Measurements from ENCODE around the gene CYP3A7. TPM values are rescaled to one million over a fixed set of nuclear protein-coding genes. Genes with fewer than 3 reads are reported as not detected.
A peak's percentile ranks its signal among the peaks of the same experiment; 100 is the strongest.

CYP3A7 gene
- total and polyA plus RNA-seq, 2 of the 13 experiments (the other 11 are each of a cell fraction or from before 2014, with no cell fraction given): 5.8 to 6.4 TPM

GRCh38 chr7:99679032-99679399 lies 56.0 kb downstream of the CYP3A7 start (continued):
- TF ChIP-seq ZNF639 (CRISPR knock-in tag; conservative IDR thresholded peaks at IDR 0.05) (no peak), ZBTB43 (CRISPR knock-in tag; conservative IDR thresholded peaks at IDR 0.05) (no peak), ZNF256 (CRISPR knock-in tag; conservative IDR thresholded peaks at IDR 0.05) (no peak), E2F1 (CRISPR knock-in tag; IDR thresholded peaks at IDR 0.05) (no peak), GATAD2A (CRISPR knock-in tag; IDR thresholded peaks at IDR 0.05) (peak; percentile 54; the same call in 1 of the 2 replicates), HCFC1 (IDR thresholded peaks at IDR 0.05; ENCODE audit: low read depth, low read length) (no peak), AGO1 (IDR thresholded peaks at IDR 0.05; ENCODE audit: low read depth, low read length, poor library complexity, severe bottlenecking) (no peak), FOXO1 (CRISPR knock-in tag; IDR thresholded peaks at IDR 0.05) (no peak; the same call in 1 of the 2 replicates), SMAD1 (CRISPR knock-in tag; IDR thresholded peaks at IDR 0.05; ENCODE audit: borderline replicate concordance, low read depth) (no peak), PHF21A (CRISPR knock-in tag; IDR thresholded peaks at IDR 0.05) (no peak; the same call in 1 of the 2 replicates), ARID2 (CRISPR knock-in tag; IDR thresholded peaks at IDR 0.05; ENCODE audit: borderline replicate concordance) (no peak), RORA (CRISPR knock-in tag; IDR thresholded peaks at IDR 0.05) (no peak), ZNF775 (CRISPR knock-in tag; IDR thresholded peaks at IDR 0.05; ENCODE audit: borderline replicate concordance) (no peak), CHCHD3 (CRISPR knock-in tag; IDR thresholded peaks at IDR 0.05) (no peak), MEIS1 (CRISPR knock-in tag; IDR thresholded peaks at IDR 0.05; ENCODE audit: borderline replicate concordance) (0 out of 2 replicates have a peak, but pooled peaks have one; percentile 43), ZNF670 (CRISPR knock-in tag; IDR thresholded peaks at IDR 0.05; ENCODE audit: borderline replicate concordance) (no peak), ZNF30 (CRISPR knock-in tag; IDR thresholded peaks at IDR 0.05) (no peak), TRIM24 (CRISPR knock-in tag; IDR thresholded peaks at IDR 0.05) (no peak), KLF16 (CRISPR knock-in tag; IDR thresholded peaks at IDR 0.05) (no peak), ZNF446 (CRISPR knock-in tag; IDR thresholded peaks at IDR 0.05) (no peak), FLYWCH1 (CRISPR knock-in tag; IDR thresholded peaks at IDR 0.05) (no peak), ZNF546 (CRISPR knock-in tag; conservative IDR thresholded peaks at IDR 0.05) (no peak), CEBPG (CRISPR knock-in tag; IDR thresholded peaks at IDR 0.05) (0 out of 2 replicates have a peak, but pooled peaks have one; percentile 10), ZNF709 (CRISPR knock-in tag; IDR thresholded peaks at IDR 0.05) (no peak), XBP1 (CRISPR knock-in tag; IDR thresholded peaks at IDR 0.05) (no peak), ZNF800 (CRISPR knock-in tag; IDR thresholded peaks at IDR 0.05) (no peak)
